Measurements from ENCODE around the gene GARRE1. TPM values are rescaled to one million over a fixed set of nuclear protein-coding genes. Genes with fewer than 3 reads are reported as not detected.

GARRE1 gene
- total RNA-seq, 1 experiment from 2014 or later: 6.1 TPM

DNA sequence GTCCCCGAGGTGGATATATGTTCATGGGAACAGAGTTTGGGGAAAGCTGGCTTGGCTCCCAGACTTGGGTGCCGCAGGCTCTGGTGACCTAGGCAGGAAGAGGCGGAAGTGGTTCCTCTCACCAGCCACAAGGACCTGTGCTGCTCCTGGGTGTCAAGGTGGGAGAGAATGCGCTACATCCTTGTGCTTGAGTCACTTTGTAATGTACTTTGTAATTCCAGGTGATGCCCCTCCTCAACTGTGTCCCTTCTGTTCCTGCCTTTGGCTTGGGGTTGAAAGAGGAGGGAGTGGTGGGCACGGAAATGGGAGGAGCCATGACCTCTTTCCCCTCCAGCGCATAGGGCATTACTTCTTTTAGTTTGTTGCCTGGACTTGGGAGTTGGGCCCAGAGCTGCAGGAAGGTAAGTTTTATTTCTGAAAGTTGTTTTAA, 10.9 kb downstream of the GARRE1 start:
- no TSS peak for BruUV-seq (replicated peaks)
- Histone ChIP-seq H3K79me2 (ENCODE audit: low read length) (no peaks in the 10 kb centered on the region), H3K27ac (ENCODE audit: low read length) (no peak overlapping the region), H3K4me3 (ENCODE audit: low read length) (no peak overlapping the region), H3K4me1 (ENCODE audit: insufficient read depth, low read length) (peaks cover 7% of the 10 kb centered on the region), H3K4me2 (ENCODE audit: low read length) (no peak overlapping the region), H4K20me1 (ENCODE audit: low read length) (no peaks in the 10 kb centered on the region), H3K9ac (ENCODE audit: low read length) (no peak overlapping the region), H3K27me3 (ENCODE audit: low read length) (no peaks in the 10 kb centered on the region), H3K36me3 (ENCODE audit: low read depth, low read length) (no peaks in the 10 kb centered on the region), H2AFZ (ENCODE audit: low read length) (no peak overlapping the region), H3F3A (ENCODE audit: low read length, unreplicated experiment) (no peaks in the 10 kb centered on the region), H3K9me2 (replicated peaks; ENCODE audit: low read length) (no peaks in the 10 kb centered on the region), H3K9me3 (ENCODE audit: low read length) (no peaks in the 10 kb centered on the region)
- intact Hi-C loops (cut with micrococcal nuclease): no loop called here
- POLR2A ChIA-PET (ENCODE audit: unreplicated experiment): no interaction called here
- DNase-seq: no peak
- CTCF ChIA-PET: no interaction called here
- TF ChIP-seq, protein P1, sequence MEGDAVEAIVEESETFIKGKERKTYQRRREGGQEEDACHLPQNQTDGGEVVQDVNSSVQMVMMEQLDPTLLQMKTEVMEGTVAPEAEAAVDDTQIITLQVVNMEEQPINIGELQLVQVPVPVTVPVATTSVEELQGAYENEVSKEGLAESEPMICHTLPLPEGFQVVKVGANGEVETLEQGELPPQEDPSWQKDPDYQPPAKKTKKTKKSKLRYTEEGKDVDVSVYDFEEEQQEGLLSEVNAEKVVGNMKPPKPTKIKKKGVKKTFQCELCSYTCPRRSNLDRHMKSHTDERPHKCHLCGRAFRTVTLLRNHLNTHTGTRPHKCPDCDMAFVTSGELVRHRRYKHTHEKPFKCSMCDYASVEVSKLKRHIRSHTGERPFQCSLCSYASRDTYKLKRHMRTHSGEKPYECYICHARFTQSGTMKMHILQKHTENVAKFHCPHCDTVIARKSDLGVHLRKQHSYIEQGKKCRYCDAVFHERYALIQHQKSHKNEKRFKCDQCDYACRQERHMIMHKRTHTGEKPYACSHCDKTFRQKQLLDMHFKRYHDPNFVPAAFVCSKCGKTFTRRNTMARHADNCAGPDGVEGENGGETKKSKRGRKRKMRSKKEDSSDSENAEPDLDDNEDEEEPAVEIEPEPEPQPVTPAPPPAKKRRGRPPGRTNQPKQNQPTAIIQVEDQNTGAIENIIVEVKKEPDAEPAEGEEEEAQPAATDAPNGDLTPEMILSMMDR (conservative IDR thresholded peaks at IDR 0.05; ENCODE audit: low read depth, low read length): no peak
- TF ChIP-seq EZH2phosphoT487 (IDR thresholded peaks at IDR 0.05; ENCODE audit: borderline replicate concordance, low read length) (no peak), EZH2 (IDR thresholded peaks at IDR 0.05; ENCODE audit: low read length, unreplicated experiment) (no peak)
- ATAC-seq: no peak

DNA sequence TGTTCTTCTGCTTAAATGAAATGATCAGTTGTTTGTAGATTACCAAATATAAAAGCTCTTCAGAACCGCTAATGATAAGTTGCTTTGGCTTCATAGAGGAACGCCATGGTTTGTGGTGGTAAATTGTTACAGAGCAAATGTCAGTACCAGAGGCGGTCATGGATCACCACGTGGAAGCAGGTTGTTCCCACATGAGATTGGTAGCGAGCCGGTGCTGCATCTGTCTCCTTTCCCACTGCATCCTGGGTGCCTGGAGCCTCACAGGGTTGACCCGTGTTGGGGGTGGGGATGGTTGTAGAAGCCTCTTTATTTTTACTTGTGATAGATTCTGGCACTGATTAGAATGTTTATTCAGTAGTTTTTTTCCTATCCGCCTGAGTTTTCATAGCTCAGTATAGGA, 14.7 kb downstream of the GARRE1 start:
- Histone ChIP-seq H3K9me2 (replicated peaks; ENCODE audit: low read length) (no peaks in the 10 kb centered on the region), H4K20me1 (ENCODE audit: low read length) (no peaks in the 10 kb centered on the region), H3K4me2 (ENCODE audit: low read length) (no peak overlapping the region), H3K27me3 (ENCODE audit: low read length) (no peaks in the 10 kb centered on the region), H3K27ac (ENCODE audit: low read length) (no peak overlapping the region), H3K36me3 (ENCODE audit: low read depth, low read length) (no peaks in the 10 kb centered on the region), H3K9me3 (ENCODE audit: low read length) (no peaks in the 10 kb centered on the region), H3K4me3 (ENCODE audit: low read length) (no peak overlapping the region), H2AFZ (ENCODE audit: low read length) (no peak overlapping the region), H3F3A (ENCODE audit: low read length, unreplicated experiment) (no peaks in the 10 kb centered on the region), H3K4me1 (ENCODE audit: insufficient read depth, low read length) (peaks cover 14% of the 10 kb centered on the region), H3K79me2 (ENCODE audit: low read length) (no peaks in the 10 kb centered on the region), H3K9ac (ENCODE audit: low read length) (no peak overlapping the region)
- ChIA-PET CTCF (no interaction called here), POLR2A (ENCODE audit: unreplicated experiment) (no interaction called here)
- ATAC-seq (no peak), DNase-seq (no peak)
- no peak for TF ChIP-seq EZH2 (IDR thresholded peaks at IDR 0.05; ENCODE audit: low read length, unreplicated experiment)
- TF ChIP-seq EZH2phosphoT487 (IDR thresholded peaks at IDR 0.05; ENCODE audit: borderline replicate concordance, low read length): no peak
- TF ChIP-seq, protein P1 (conservative IDR thresholded peaks at IDR 0.05; ENCODE audit: low read depth, low read length): no peak
- intact Hi-C loops (cut with micrococcal nuclease): no loop called here
- BruUV-seq (replicated peaks): no TSS peak

DNA sequence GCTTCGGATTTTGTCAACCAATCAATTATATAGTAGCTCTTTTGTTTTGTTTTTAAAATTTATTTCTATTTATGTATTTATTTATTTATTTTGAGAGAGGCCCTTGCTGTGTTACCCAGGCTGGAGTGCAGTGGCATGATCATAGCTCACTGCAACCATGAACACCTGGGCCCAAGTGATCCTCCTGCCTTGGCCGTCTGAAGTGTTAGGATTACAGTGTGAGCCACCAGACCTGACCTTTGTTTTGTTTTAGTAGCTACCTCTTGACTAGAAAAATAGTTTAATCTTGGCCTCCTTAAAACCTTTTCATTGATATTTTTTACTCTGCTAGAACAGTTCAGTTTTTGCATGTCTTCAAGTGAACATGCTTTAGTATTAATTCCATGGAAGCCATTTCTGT, 15.1 kb downstream of the GARRE1 start:
- TF ChIP-seq EZH2phosphoT487 (IDR thresholded peaks at IDR 0.05; ENCODE audit: borderline replicate concordance, low read length) (no peak), EZH2 (IDR thresholded peaks at IDR 0.05; ENCODE audit: low read length, unreplicated experiment) (no peak)
- TF ChIP-seq, protein P1 (conservative IDR thresholded peaks at IDR 0.05; ENCODE audit: low read depth, low read length): no peak
- H3K27me3 ChIP-seq (ENCODE audit: low read length): no peaks in the 10 kb centered on the region
- no peaks in the 10 kb centered on the region for H4K20me1 ChIP-seq (ENCODE audit: low read length)
- H3K36me3 ChIP-seq (ENCODE audit: low read depth, low read length): no peaks in the 10 kb centered on the region
- H3K4me3 ChIP-seq (ENCODE audit: low read length): no peak overlapping the region
- no TSS peak for BruUV-seq (replicated peaks)
- peak overlapping the region; percentile 72 for H2AFZ ChIP-seq (ENCODE audit: low read length)
- H3K27ac ChIP-seq (ENCODE audit: low read length): peak overlapping the region; percentile 73
- H3F3A ChIP-seq (ENCODE audit: low read length, unreplicated experiment): no peaks in the 10 kb centered on the region
- CTCF ChIA-PET: no interaction called here
- H3K4me1 ChIP-seq (ENCODE audit: insufficient read depth, low read length): peaks cover 17% of the 10 kb centered on the region
- intact Hi-C loops (cut with micrococcal nuclease): no loop called here
- no peaks in the 10 kb centered on the region for H3K9me3 ChIP-seq (ENCODE audit: low read length)
- POLR2A ChIA-PET (ENCODE audit: unreplicated experiment): no interaction called here
- H3K79me2 ChIP-seq (ENCODE audit: low read length): no peaks in the 10 kb centered on the region
- H3K9me2 ChIP-seq (replicated peaks; ENCODE audit: low read length): no peaks in the 10 kb centered on the region
- peak overlapping the region; percentile 74 for H3K4me2 ChIP-seq (ENCODE audit: low read length)
- peak overlapping the region; percentile 44 for H3K9ac ChIP-seq (ENCODE audit: low read length)
- DNase-seq (no peak), ATAC-seq (no peak)
